Body of pancreas (tissue), 4 donors: Measurements from ENCODE around the gene PTPRF.

Experiments
- CTCF ChIP-seq, 7 experiments: fragments of 450-650 bp in 4 of 7; fragments of 200-600 bp in 3 of 7; sonication (generic) in 3 of 7; IDR thresholded peaks; one replicate each; pipeline ENCODE4 v1.5.1; 2016 to 2019; ENCODE audit warnings: antibody characterized with exemption in 7 of 7
- POLR2A ChIP-seq, 3 donors: fragments of 450-650 bp; IDR thresholded peaks; one replicate each; pipeline ENCODE4 v1.6.1; 2016; ENCODE audit warnings: antibody characterized with exemption in 3 of 3, mild to moderate bottlenecking in 2 of 3

DNA sequence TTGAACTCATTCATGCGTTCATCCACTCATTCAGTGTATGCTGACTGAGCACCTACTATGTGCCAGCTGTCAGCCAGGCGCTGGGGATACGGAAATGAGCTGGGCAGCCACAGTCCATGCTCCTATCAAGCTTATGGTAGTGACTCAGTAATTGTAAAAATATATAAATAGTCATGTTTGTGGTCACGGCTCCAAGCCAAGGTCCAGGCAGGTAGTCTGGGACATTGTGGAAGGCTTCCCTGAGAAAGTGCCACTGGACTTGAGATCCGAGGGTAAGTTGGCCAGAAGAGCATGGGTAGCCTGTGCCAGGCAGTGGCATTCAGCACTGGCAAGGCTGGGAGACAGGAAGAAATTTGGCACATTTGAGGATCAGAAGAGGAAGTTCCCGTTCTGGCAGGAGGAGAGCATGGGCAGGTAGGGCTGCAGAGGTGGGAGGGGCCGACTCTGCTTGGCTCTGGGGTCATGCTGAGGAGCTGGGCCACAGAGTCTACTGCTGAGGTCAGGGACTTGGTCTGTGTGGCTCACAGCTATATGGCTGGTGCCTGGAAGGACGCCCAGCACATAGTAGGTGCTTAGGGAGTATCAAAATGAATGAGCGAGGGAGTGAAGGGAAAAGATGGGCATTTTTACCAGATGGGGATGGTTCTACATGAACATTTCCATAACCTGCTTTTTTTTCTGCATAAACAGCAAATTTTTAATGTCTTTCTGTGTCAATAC lies 6.9 kb downstream of the PTPRF start:
- TF ChIP-seq CTCF (IDR thresholded peaks at IDR 0.05) = no peak
- TF ChIP-seq POLR2A (IDR thresholded peaks at IDR 0.05) = peak in 1 of 3 donors; percentile 9
